GM19043 (cell line): Measurements from ENCODE around the gene RNF166.

Experiments
- ATAC-seq: cut with Tn5 transposase; IDR thresholded peaks from one replicate; pipeline ENCODE4 v1.9.1; 2021; ENCODE audit warnings: low read depth; ENCODE audit not compliant: unreplicated experiment

RNF166 gene

GRCh38 chr16:88725609-88726407 lies 19.6 kb upstream of the RNF166 start:
- no peak for ATAC-seq

GRCh38 chr16:88724855-88725555 lies 18.8 kb upstream of the RNF166 start:
- ATAC-seq: no peak

GRCh38 chr16:88723911-88724310 lies 17.7 kb upstream of the RNF166 start:
- ATAC-seq: no peak

- no peak for ATAC-seq
Measured at GRCh38 chr16:88723507-88723887, 17.3 kb upstream of the RNF166 start.

- no peak for ATAC-seq
Measured at GRCh38 chr16:88722784-88723506, 16.7 kb upstream of the RNF166 start.

GRCh38 chr16:88721815-88722755 lies 15.9 kb upstream of the RNF166 start:
- ATAC-seq: no peak

GRCh38 chr16:88721236-88721635 lies 15.0 kb upstream of the RNF166 start:
- no peak for ATAC-seq

- ATAC-seq: no peak
Measured at GRCh38 chr16:88720396-88720970, 14.3 kb upstream of the RNF166 start.

GRCh38 chr16:88719933-88720296 lies 13.7 kb upstream of the RNF166 start:
- ATAC-seq: no peak

GRCh38 chr16:88719267-88719932 lies 13.2 kb upstream of the RNF166 start:
- ATAC-seq: no peak

- no peak for ATAC-seq
Measured at GRCh38 chr16:88718178-88718577, 12.0 kb upstream of the RNF166 start.

- no peak for ATAC-seq
Measured at GRCh38 chr16:88716601-88717001, 10.4 kb upstream of the RNF166 start.

GRCh38 chr16:88716201-88716600 lies 10.0 kb upstream of the RNF166 start:
- no peak for ATAC-seq

GRCh38 chr16:88715312-88716190 lies 9.3 kb upstream of the RNF166 start:
- ATAC-seq: no peak

GRCh38 chr16:88714420-88715302 lies 8.5 kb upstream of the RNF166 start:
- no peak for ATAC-seq

- no peak for ATAC-seq
Measured at GRCh38 chr16:88713568-88714419, 7.6 kb upstream of the RNF166 start.

- ATAC-seq: no peak
Measured at GRCh38 chr16:88713054-88713453, 6.8 kb upstream of the RNF166 start.
